ENCODE results near the gene BIRC6.
"Not testable (repeated sequence)": the region's sequence is repeated elsewhere in the genome, so short reads cannot be mapped to it uniquely, and the experiment has no call there.

The BIRC6 gene

GRCh38 chr2:32366595-32366994 lies 9.8 kb downstream of the BIRC6 start:
- FAIRE-seq (no peak), DNase-seq (ENCODE audit: insufficient read length, low spot score) (no peak)
- TF ChIP-seq CTCF (IDR thresholded peaks at IDR 0.05; ENCODE audit: insufficient read depth, missing control alignments): no peak

GRCh38 chr2:32369222-32369621 lies 12.4 kb downstream of the BIRC6 start:
- DNase-seq (ENCODE audit: insufficient read length, low spot score) (no peak), FAIRE-seq (no peak)
- no peak for TF ChIP-seq CTCF (IDR thresholded peaks at IDR 0.05; ENCODE audit: insufficient read depth, missing control alignments)

- DNase-seq (ENCODE audit: insufficient read length, low spot score); FAIRE-seq: not testable (repeated sequence)
Measured at GRCh38 chr2:32370942-32371341, 14.1 kb downstream of the BIRC6 start.

- no peak for TF ChIP-seq CTCF (IDR thresholded peaks at IDR 0.05; ENCODE audit: insufficient read depth, missing control alignments)
- no peak for FAIRE-seq
- no peak for DNase-seq (ENCODE audit: insufficient read length, low spot score)
Measured at GRCh38 chr2:32372519-32373182, 15.8 kb downstream of the BIRC6 start.

- TF ChIP-seq CTCF (IDR thresholded peaks at IDR 0.05; ENCODE audit: insufficient read depth, missing control alignments): no peak
- DNase-seq (ENCODE audit: insufficient read length, low spot score): no peak
- FAIRE-seq: peak; percentile 61
Measured at GRCh38 chr2:32375228-32375892, 18.5 kb downstream of the BIRC6 start.

- FAIRE-seq (no peak), DNase-seq (ENCODE audit: insufficient read length, low spot score) (no peak)
- TF ChIP-seq CTCF (IDR thresholded peaks at IDR 0.05; ENCODE audit: insufficient read depth, missing control alignments): no peak
Measured at GRCh38 chr2:32376756-32377155, 19.9 kb downstream of the BIRC6 start.

GRCh38 chr2:32377928-32378327 lies 21.1 kb downstream of the BIRC6 start:
- no peak for TF ChIP-seq CTCF (IDR thresholded peaks at IDR 0.05; ENCODE audit: insufficient read depth, missing control alignments)
- no peak for DNase-seq (ENCODE audit: insufficient read length, low spot score)
- no peak for FAIRE-seq

Measured in D721Med (cell line).